Breast epithelium (tissue), 4 donors: ENCODE measurements around the gene SKP1. TPM values are rescaled to one million over a fixed set of nuclear protein-coding genes. Genes with fewer than 3 reads are reported as not detected.

Experiments used
- DNase-seq, 2 donors: peaks; one replicate each; pipeline ENCODE4 v3.0.0-alpha.2; 2019; ENCODE audit warnings: low spot score in 2 of 2
- H3K27ac ChIP-seq, 2 donors: fragments of 200-600 bp; sonication (generic) in 1 of 2; one replicate each; pipeline ENCODE4 v1.5.1; 2016 to 2019; ENCODE audit warnings: mild to moderate bottlenecking in 1 of 2
- H3K27me3 ChIP-seq, 2 donors: fragments of 200-600 bp; sonication (generic) in 1 of 2; one replicate each; pipeline versions ENCODE4 v1.5.1 to v1.6.0; 2017 to 2019; ENCODE audit warnings: control low read depth in 1 of 2, mild to moderate bottlenecking in 1 of 2
- H3K36me3 ChIP-seq: fragments of 200-600 bp; one replicate; pipeline ENCODE4 v1.5.1; 2019
- H3K4me1 ChIP-seq, 2 donors: fragments of 200-600 bp; sonication (generic); one replicate each; pipeline ENCODE4 v1.5.1; 2016 to 2019; ENCODE audit warnings: control low read depth in 1 of 2
- H3K4me3 ChIP-seq, 3 donors: fragments of 200-600 bp; sonication (generic); 1 replicate in 2 of 3; 2 replicates in 1 of 3; pipeline ENCODE4 v1.5.1; 2016 to 2019; ENCODE audit warnings: mild to moderate bottlenecking in 3 of 3, moderate library complexity in 2 of 3
- H3K9me3 ChIP-seq, 2 donors: fragments of 200-600 bp; sonication (generic) in 1 of 2; one replicate each; pipeline ENCODE4 v1.5.1; 2016 to 2019; ENCODE audit warnings: control low read depth in 1 of 2
- POLR2A ChIP-seq: fragments of 450-650 bp; IDR thresholded peaks from one replicate; pipeline ENCODE4 v1.6.1; 2016; ENCODE audit warnings: antibody characterized with exemption, mild to moderate bottlenecking, moderate library complexity
- POLR2AphosphoS5 ChIP-seq, 3 donors: sonication (generic); formaldehyde crosslinking; IDR thresholded peaks; one replicate each; pipeline ENCODE4 v1.6.1; 2017; ENCODE audit warnings: antibody characterized with exemption in 3 of 3
- intact Hi-C: fragments of 100-400 bp; cut with DNase I; formaldehyde crosslinking; loops from one replicate; pipeline ENCODE4 v1.15.1; 2023; ENCODE audit warnings: low total_unique reads
- total RNA-seq, 3 donors: library from RNA; depleted of rRNA; stranded (reverse); fragments of >200 nt; gene quantifications; one replicate each; pipeline ENCODE4 v1.1.0, GENCODE V29; 2016
- TF ChIP-seq, protein P1 (sequence below), 3 donors: fragments of 450-650 bp; IDR thresholded peaks; one replicate each; pipeline ENCODE4 v1.5.1; 2016 to 2017; ENCODE audit warnings: antibody characterized with exemption in 3 of 3, mild to moderate bottlenecking in 3 of 3, moderate library complexity in 3 of 3

Gene SKP1
- total RNA-seq, 3 donors from 2014 or later = 158 to 291 (median 259) TPM

DNA sequence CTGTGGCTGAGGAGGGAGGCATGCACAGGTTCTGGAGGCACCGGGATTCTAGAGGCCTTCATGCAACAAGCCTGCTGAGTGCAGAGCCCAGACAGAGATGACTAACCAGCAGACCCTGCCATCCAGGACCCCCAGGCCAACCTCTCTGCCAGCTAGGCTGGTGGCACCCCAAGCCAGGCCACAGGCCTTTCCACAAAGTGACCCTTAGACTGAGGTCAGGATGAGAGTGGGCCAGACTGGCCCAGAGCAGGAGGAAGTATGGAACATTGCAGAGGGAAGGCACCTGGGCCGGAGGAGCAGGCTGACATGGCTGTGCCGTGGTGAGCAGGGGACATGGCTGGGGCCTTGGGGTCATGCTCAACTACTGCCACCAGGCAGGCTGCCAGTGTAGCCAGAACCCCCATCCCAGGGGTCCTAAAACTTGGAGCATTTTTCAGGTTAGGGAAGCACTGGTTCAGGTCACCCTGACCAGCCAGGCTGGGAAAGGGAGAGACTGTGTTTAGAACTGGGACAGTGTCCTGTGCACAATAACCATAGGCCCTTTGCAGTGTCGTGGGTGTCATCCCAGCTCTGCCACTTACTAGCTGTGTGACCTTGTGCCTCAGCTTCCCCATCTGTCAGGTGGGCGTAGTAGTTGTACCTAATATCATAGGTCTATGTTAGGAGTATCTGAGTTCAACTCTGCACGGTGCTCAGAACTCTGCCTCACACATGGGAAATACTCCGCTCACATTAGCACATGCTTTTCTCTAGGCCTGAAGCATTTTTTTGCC lies 45.0 kb downstream of the SKP1 start:
- no peak for TF ChIP-seq POLR2AphosphoS5 (IDR thresholded peaks at IDR 0.05)
- TF ChIP-seq, protein P1, sequence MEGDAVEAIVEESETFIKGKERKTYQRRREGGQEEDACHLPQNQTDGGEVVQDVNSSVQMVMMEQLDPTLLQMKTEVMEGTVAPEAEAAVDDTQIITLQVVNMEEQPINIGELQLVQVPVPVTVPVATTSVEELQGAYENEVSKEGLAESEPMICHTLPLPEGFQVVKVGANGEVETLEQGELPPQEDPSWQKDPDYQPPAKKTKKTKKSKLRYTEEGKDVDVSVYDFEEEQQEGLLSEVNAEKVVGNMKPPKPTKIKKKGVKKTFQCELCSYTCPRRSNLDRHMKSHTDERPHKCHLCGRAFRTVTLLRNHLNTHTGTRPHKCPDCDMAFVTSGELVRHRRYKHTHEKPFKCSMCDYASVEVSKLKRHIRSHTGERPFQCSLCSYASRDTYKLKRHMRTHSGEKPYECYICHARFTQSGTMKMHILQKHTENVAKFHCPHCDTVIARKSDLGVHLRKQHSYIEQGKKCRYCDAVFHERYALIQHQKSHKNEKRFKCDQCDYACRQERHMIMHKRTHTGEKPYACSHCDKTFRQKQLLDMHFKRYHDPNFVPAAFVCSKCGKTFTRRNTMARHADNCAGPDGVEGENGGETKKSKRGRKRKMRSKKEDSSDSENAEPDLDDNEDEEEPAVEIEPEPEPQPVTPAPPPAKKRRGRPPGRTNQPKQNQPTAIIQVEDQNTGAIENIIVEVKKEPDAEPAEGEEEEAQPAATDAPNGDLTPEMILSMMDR (IDR thresholded peaks at IDR 0.05) = no peak
- TF ChIP-seq POLR2A = no peak
- peaks cover 5 to 14% of the 10 kb centered on the region in 2 donors for H3K4me1 ChIP-seq
- H3K4me3 ChIP-seq = no peak overlapping the region
- no peak for DNase-seq
- H3K27ac ChIP-seq = peak overlapping the region; percentile 61 to 71
- H3K9me3 ChIP-seq = no peaks in the 10 kb centered on the region
- intact Hi-C loops = loop anchor here (10.0 kb wide), 1 partner anchor 87 kb away; no protein-coding TSS in a partner anchor
- no peaks in the 10 kb centered on the region for H3K27me3 ChIP-seq
- no peaks in the 10 kb centered on the region for H3K36me3 ChIP-seq

DNA sequence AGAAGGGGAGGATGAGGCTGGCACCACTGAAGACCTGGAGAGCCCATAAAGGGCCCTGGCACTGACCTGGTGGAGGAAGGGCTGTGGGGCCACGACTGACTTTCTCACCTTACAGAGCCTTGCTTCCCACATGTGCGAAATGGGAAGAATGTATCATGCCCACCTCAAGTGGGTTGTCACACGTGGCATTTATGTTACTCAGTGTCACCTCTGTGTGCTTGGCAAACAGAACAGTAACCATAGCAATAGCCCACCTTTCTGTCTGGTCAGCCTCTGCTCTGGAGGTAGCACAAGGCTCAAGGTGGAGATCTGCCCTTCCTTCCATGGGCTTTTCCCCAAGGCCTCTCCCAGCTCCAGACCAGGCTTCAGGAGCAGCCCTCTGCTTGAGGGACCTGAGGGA lies 45.6 kb downstream of the SKP1 start:
- Histone ChIP-seq H3K27ac (peak overlapping the region in 1 of 2 donors; percentile 71), H3K36me3 (no peaks in the 10 kb centered on the region), H3K4me3 (no peak overlapping the region), H3K9me3 (no peaks in the 10 kb centered on the region), H3K27me3 (no peaks in the 10 kb centered on the region), H3K4me1 (peaks cover 5 to 14% of the 10 kb centered on the region in 2 donors)
- TF ChIP-seq POLR2A = no peak
- intact Hi-C loops = loop anchor here (10.0 kb wide), 1 partner anchor 86 kb away; no protein-coding TSS in a partner anchor
- no peak for DNase-seq

DNA sequence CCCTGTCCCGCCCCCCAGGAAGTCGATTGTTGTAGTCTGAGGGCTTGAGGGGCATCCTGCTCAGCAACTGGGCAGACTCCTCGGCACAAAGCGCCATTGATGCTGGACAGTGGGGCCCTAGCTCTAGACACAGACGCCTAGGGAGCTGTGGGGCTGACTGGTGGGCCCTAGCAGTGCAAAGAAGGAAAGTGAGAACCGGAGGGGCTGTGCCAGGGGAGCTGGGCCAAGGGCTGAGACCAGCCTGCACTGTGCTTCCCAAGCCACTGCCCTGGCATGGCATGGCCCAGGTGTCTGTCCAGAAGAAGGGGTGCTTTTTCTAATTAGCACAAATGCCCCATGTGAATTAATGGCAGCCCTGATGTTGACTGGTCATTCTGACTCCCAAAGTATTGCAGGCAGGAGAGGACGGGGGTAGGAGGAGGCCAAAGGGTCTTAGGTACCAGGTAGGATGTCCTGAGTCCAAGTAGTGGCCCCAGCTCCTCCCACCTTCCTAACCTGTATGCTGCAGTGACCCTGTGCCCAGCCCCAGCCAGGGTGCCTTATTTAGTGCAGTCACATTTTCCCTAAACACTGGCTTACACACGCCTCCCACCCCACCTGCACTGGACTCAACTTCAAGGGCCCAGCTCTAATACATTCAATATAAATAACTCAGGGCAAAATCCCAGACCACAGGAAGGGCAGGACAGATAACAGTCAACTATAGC lies 46.4 kb downstream of the SKP1 start:
- peaks cover 12 to 21% of the 10 kb centered on the region in 2 donors for H3K4me1 ChIP-seq
- H3K27ac ChIP-seq = peak overlapping the region in 1 of 2 donors; percentile 49
- intact Hi-C loops = loop anchor here (10.0 kb wide), 1 partner anchor 86 kb away; no protein-coding TSS in a partner anchor
- H3K36me3 ChIP-seq = no peaks in the 10 kb centered on the region
- no peaks in the 10 kb centered on the region for H3K27me3 ChIP-seq
- no peaks in the 10 kb centered on the region for H3K9me3 ChIP-seq
- H3K4me3 ChIP-seq = no peak overlapping the region
- TF ChIP-seq POLR2A (no peak), POLR2AphosphoS5 (IDR thresholded peaks at IDR 0.05) (no peak)
- TF ChIP-seq, protein P1 (IDR thresholded peaks at IDR 0.05) = no peak
- no peak for DNase-seq

DNA sequence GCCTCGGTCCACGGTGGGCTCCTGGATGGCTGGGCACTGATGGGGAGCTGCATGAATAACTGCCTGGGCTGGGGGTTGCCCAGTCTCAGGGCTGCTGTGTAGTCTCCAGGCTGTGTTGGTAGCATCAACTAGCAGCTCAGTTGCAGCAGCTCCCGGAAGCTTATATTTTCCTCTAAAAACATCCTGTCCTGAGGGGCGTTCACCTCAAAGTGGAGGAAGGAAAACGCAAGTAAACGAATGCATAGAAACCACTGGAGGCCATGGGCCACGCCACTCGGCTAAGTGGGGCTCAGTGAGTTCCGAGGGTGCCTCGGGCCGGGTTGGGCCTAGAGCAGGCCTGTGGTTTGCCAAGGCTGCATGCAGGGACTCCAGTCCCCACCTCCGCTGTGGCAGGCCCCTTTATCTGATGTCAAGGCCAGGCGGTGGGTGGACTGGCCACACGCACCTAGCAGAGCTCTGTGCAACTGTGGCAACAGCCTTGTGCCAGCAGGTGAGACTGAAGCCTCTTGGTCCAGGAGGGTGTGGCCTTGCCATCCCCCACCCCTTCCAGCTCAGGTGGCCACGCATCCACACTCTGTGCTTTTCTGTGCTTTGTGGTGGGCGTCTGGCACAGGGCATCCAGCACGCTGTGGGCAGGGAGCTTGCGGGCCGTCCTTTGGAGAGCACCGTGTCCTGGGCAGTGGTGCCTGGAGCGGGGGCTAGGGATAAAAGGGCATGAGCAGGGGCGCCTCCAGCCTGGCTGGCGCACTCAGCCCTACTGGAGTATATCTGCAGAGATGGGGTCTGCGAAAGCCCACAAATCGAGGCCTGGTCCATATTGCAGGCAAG lies 47.1 kb downstream of the SKP1 start:
- H3K9me3 ChIP-seq = no peaks in the 10 kb centered on the region
- intact Hi-C loops = loop anchor here (10.0 kb wide), 1 partner anchor 85 kb away; no protein-coding TSS in a partner anchor
- no peak overlapping the region for H3K4me3 ChIP-seq
- no peaks in the 10 kb centered on the region for H3K27me3 ChIP-seq
- no peaks in the 10 kb centered on the region for H3K36me3 ChIP-seq
- peaks cover 15 to 27% of the 10 kb centered on the region in 2 donors for H3K4me1 ChIP-seq
- H3K27ac ChIP-seq = peak overlapping the region in 1 of 2 donors; percentile 49
- no peak for DNase-seq
- TF ChIP-seq POLR2AphosphoS5 (IDR thresholded peaks at IDR 0.05) = no peak
- no peak for TF ChIP-seq POLR2A
- TF ChIP-seq, protein P1 (IDR thresholded peaks at IDR 0.05) = no peak

DNA sequence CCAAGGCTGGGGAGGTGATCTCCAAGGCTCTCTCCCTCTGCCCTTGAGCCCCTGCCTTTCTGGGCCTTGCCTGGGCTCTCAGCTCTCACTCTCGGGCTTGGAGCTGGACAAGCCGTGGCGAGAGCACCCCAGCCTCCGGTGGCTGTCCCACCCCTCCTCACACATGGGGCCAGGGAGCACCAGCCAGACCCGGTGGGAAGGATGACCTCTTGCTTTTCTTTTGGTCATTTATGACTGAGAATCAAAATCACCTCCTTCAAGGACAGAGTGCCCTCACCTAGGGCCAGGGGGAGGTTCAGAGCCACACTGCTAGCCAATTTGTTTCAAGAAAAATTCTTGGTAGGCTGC lies 48.1 kb downstream of the SKP1 start:
- Histone ChIP-seq H3K27me3 (no peaks in the 10 kb centered on the region), H3K27ac (peak overlapping the region; percentile 51 to 64), H3K4me3 (no peak overlapping the region), H3K9me3 (no peaks in the 10 kb centered on the region), H3K36me3 (no peaks in the 10 kb centered on the region), H3K4me1 (peaks cover 15 to 27% of the 10 kb centered on the region in 2 donors)
- TF ChIP-seq POLR2AphosphoS5 (IDR thresholded peaks at IDR 0.05) = no peak
- TF ChIP-seq, protein P1 (IDR thresholded peaks at IDR 0.05) = no peak
- no peak for TF ChIP-seq POLR2A
- intact Hi-C loops = no loop called here
- no peak for DNase-seq
